GM19397 (cell line): ENCODE measurements around the gene TAB2.

Experiments
- ATAC-seq: cut with Tn5 transposase; IDR thresholded peaks from one replicate; pipeline ENCODE4 v1.9.1; 2021; ENCODE audit warnings: mild to moderate bottlenecking, moderate library complexity; ENCODE audit not compliant: unreplicated experiment

TAB2 gene

GRCh38 chr6:149364557-149364956, 47.0 kb downstream of the TAB2 start:
- ATAC-seq: no peak

- ATAC-seq: no peak
Observed at GRCh38 chr6:149365197-149365596, 47.7 kb downstream of the TAB2 start.

- ATAC-seq: no peak
Observed at GRCh38 chr6:149366267-149366921, 48.9 kb downstream of the TAB2 start.

- no peak for ATAC-seq
Observed at GRCh38 chr6:149368065-149368464, 50.6 kb downstream of the TAB2 start.

- ATAC-seq: no peak
Observed at GRCh38 chr6:149371154-149371553, 53.6 kb downstream of the TAB2 start.

- no peak for ATAC-seq
Observed at GRCh38 chr6:149372062-149372461, 54.5 kb downstream of the TAB2 start.

- no peak for ATAC-seq
Observed at GRCh38 chr6:149373511-149373910, 56.0 kb downstream of the TAB2 start.

GRCh38 chr6:149379977-149380376, 62.5 kb downstream of the TAB2 start:
- no peak for ATAC-seq

- no peak for ATAC-seq
Observed at GRCh38 chr6:149380523-149380922, 63.0 kb downstream of the TAB2 start.

GRCh38 chr6:149383371-149383770, 65.9 kb downstream of the TAB2 start:
- ATAC-seq: no peak

- no peak for ATAC-seq
Observed at GRCh38 chr6:149384464-149384863, 67.0 kb downstream of the TAB2 start.

- no peak for ATAC-seq
Observed at GRCh38 chr6:149385998-149386646, 68.6 kb downstream of the TAB2 start.

GRCh38 chr6:149387779-149388512, 70.4 kb downstream of the TAB2 start:
- ATAC-seq: no peak

- ATAC-seq: no peak
Observed at GRCh38 chr6:149389509-149390297, 72.2 kb downstream of the TAB2 start.

- no peak for ATAC-seq
Observed at GRCh38 chr6:149392093-149392492, 74.6 kb downstream of the TAB2 start.

- ATAC-seq: no peak
Observed at GRCh38 chr6:149392535-149392934, 75.0 kb downstream of the TAB2 start.

- no peak for ATAC-seq
Observed at GRCh38 chr6:149393002-149393679, 75.6 kb downstream of the TAB2 start.

GRCh38 chr6:149395185-149395584, 77.7 kb downstream of the TAB2 start:
- no peak for ATAC-seq

- no peak for ATAC-seq
Observed at GRCh38 chr6:149397384-149397783, 79.9 kb downstream of the TAB2 start.

GRCh38 chr6:149400050-149400449, 82.5 kb downstream of the TAB2 start, which contains the start of gene SUMO4:
TSS of gene SUMO4 (plus strand) at chr6:149400262. CDS start at chr6:149400392, 130 bp downstream.
- no peak for ATAC-seq

GRCh38 chr6:149403534-149403933, 86.0 kb downstream of the TAB2 start:
- no peak for ATAC-seq
